Coronary artery (tissue), 2 donors: ENCODE data around the gene MAN1A1.

Experiments
- DNase-seq: peaks from one replicate; pipeline ENCODE4 v3.0.0-alpha.2; 2017; ENCODE audit warnings: low spot score
- H3K27ac ChIP-seq, 2 donors: fragments of 200-600 bp; sonication (generic); one replicate each; pipeline ENCODE4 v1.5.1; 2016 to 2019
- H3K4me3 ChIP-seq: fragments of 200-600 bp; sonication (generic); 2 replicates; pipeline ENCODE4 v1.5.1; 2016; ENCODE audit warnings: mild to moderate bottlenecking, moderate library complexity
- CTCF ChIP-seq: fragments of 200-600 bp; sonication (generic); IDR thresholded peaks from one replicate; pipeline ENCODE4 v1.5.1; 2019; ENCODE audit warnings: antibody characterized with exemption

Gene MAN1A1

GRCh38 chr6:119241111-119241465 is 108.5 kb downstream of the MAN1A1 start:
- DNase-seq = no peak
- Histone ChIP-seq H3K27ac (peak overlapping the region in 1 of 2 donors; percentile 8), H3K4me3 (no peak overlapping the region)
- TF ChIP-seq CTCF = no peak

GRCh38 chr6:119240257-119241110 is 109.1 kb downstream of the MAN1A1 start:
- no peak overlapping the region for H3K27ac ChIP-seq
- no peak for TF ChIP-seq CTCF
- H3K4me3 ChIP-seq = no peak overlapping the region
- no peak for DNase-seq

- no peak for DNase-seq
- Histone ChIP-seq H3K27ac (no peak overlapping the region), H3K4me3 (no peak overlapping the region)
- no peak for TF ChIP-seq CTCF
Measured at GRCh38 chr6:119237177-119237715, 112.3 kb downstream of the MAN1A1 start.

- H3K27ac ChIP-seq = no peak overlapping the region
- no peak overlapping the region for H3K4me3 ChIP-seq
- no peak for TF ChIP-seq CTCF
- DNase-seq = no peak
Measured at GRCh38 chr6:119234941-119235340, 114.6 kb downstream of the MAN1A1 start.

GRCh38 chr6:119234457-119234856 is 115.1 kb downstream of the MAN1A1 start:
- no peak for DNase-seq
- no peak overlapping the region for H3K27ac ChIP-seq
- H3K4me3 ChIP-seq = no peak overlapping the region
- no peak for TF ChIP-seq CTCF

GRCh38 chr6:119233312-119233984 is 116.1 kb downstream of the MAN1A1 start:
- DNase-seq = no peak
- TF ChIP-seq CTCF = no peak

More at GRCh38 chr6:119233312-119233984, 116.1 kb downstream of the MAN1A1 start:
- Histone ChIP-seq H3K27ac (no peak overlapping the region), H3K4me3 (no peak overlapping the region)
